Measurements from ENCODE around the gene HOXD11. TPM values are rescaled to one million over a fixed set of nuclear protein-coding genes. Genes with fewer than 3 reads are reported as not detected.

The HOXD11 gene
- total RNA-seq, 1 experiment from 2014 or later, result not detected

- no peak for TF ChIP-seq CTCF (IDR thresholded peaks at IDR 0.05; ENCODE audit: unreplicated experiment)
- intact Hi-C loops (cut with micrococcal nuclease; ENCODE audit: unreplicated experiment), result loop anchor here (10.0 kb wide), 1 partner anchor 108 kb away; no protein-coding TSS in a partner anchor
- BruUV-seq (replicated peaks), result no TSS peak
- H3K9me3 Mint-ChIP-seq (ENCODE audit: low read depth, unreplicated experiment), result peaks cover 3% of the 10 kb centered on the region
- peaks cover 24% of the 10 kb centered on the region for H3K27me3 Mint-ChIP-seq (ENCODE audit: unreplicated experiment)
- CTCF ChIA-PET, result no interaction called here
- peaks cover 8% of the 10 kb centered on the region for H3K4me1 Mint-ChIP-seq (ENCODE audit: low read depth, unreplicated experiment)
- no peak overlapping the region for H3K27ac Mint-ChIP-seq (ENCODE audit: unreplicated experiment)
- no peaks in the 10 kb centered on the region for H3K36me3 Mint-ChIP-seq (ENCODE audit: insufficient read depth, unreplicated experiment)
- H3K4me3 Mint-ChIP-seq (ENCODE audit: low read depth, unreplicated experiment), result no peak overlapping the region
- no peak for DNase-seq
Measured at GRCh38 chr2:176072951-176073904, 33.9 kb upstream of the HOXD11 start.

GRCh38 chr2:176074919-176075425 is 32.1 kb upstream of the HOXD11 start:
- no peak for TF ChIP-seq CTCF (IDR thresholded peaks at IDR 0.05; ENCODE audit: unreplicated experiment)
- intact Hi-C loops (cut with micrococcal nuclease; ENCODE audit: unreplicated experiment), result loop anchor here (10.0 kb wide), 1 partner anchor 110 kb away; no protein-coding TSS in a partner anchor
- Mint-ChIP-seq H3K27ac (ENCODE audit: unreplicated experiment) (no peak overlapping the region), H3K27me3 (ENCODE audit: unreplicated experiment) (peaks cover 42% of the 10 kb centered on the region), H3K36me3 (ENCODE audit: insufficient read depth, unreplicated experiment) (peaks cover 8% of the 10 kb centered on the region), H3K9me3 (ENCODE audit: low read depth, unreplicated experiment) (no peaks in the 10 kb centered on the region), H3K4me3 (ENCODE audit: low read depth, unreplicated experiment) (no peak overlapping the region), H3K4me1 (ENCODE audit: low read depth, unreplicated experiment) (peaks cover 8% of the 10 kb centered on the region)
- no TSS peak for BruUV-seq (replicated peaks)
- DNase-seq, result no peak
- CTCF ChIA-PET, result no interaction called here

- Mint-ChIP-seq H3K4me3 (ENCODE audit: low read depth, unreplicated experiment) (no peak overlapping the region), H3K36me3 (ENCODE audit: insufficient read depth, unreplicated experiment) (peaks cover 13% of the 10 kb centered on the region), H3K4me1 (ENCODE audit: low read depth, unreplicated experiment) (peaks cover 8% of the 10 kb centered on the region), H3K27me3 (ENCODE audit: unreplicated experiment) (peaks cover 44% of the 10 kb centered on the region), H3K27ac (ENCODE audit: unreplicated experiment) (no peak overlapping the region), H3K9me3 (ENCODE audit: low read depth, unreplicated experiment) (no peaks in the 10 kb centered on the region)
- DNase-seq, result no peak
- no peak for TF ChIP-seq CTCF (IDR thresholded peaks at IDR 0.05; ENCODE audit: unreplicated experiment)
- intact Hi-C loops (cut with micrococcal nuclease; ENCODE audit: unreplicated experiment), result loop anchor here (10.0 kb wide), 1 partner anchor 111 kb away; no protein-coding TSS in a partner anchor
- CTCF ChIA-PET, result no interaction called here
- no TSS peak for BruUV-seq (replicated peaks)
Measured at GRCh38 chr2:176075481-176075880, 31.6 kb upstream of the HOXD11 start.

- H3K27me3 Mint-ChIP-seq (ENCODE audit: unreplicated experiment), result peaks cover 44% of the 10 kb centered on the region
- peaks cover 8% of the 10 kb centered on the region for H3K4me1 Mint-ChIP-seq (ENCODE audit: low read depth, unreplicated experiment)
- no peak overlapping the region for H3K4me3 Mint-ChIP-seq (ENCODE audit: low read depth, unreplicated experiment)
- intact Hi-C loops (cut with micrococcal nuclease; ENCODE audit: unreplicated experiment), result loop anchor here (10.0 kb wide), 1 partner anchor 111 kb away; no protein-coding TSS in a partner anchor
- DNase-seq, result no peak
- H3K27ac Mint-ChIP-seq (ENCODE audit: unreplicated experiment), result no peak overlapping the region
- no peak for TF ChIP-seq CTCF (IDR thresholded peaks at IDR 0.05; ENCODE audit: unreplicated experiment)
- H3K9me3 Mint-ChIP-seq (ENCODE audit: low read depth, unreplicated experiment), result no peaks in the 10 kb centered on the region
- CTCF ChIA-PET, result no interaction called here
- peaks cover 15% of the 10 kb centered on the region for H3K36me3 Mint-ChIP-seq (ENCODE audit: insufficient read depth, unreplicated experiment)
- no TSS peak for BruUV-seq (replicated peaks)
Measured at GRCh38 chr2:176076063-176076462, 31.0 kb upstream of the HOXD11 start.
